Activated CD4-positive, alpha-beta memory T cell treated with anti-CD3 and anti-CD28 coated beads for 36 hours (primary cell): ENCODE data around the gene PUS1. TPM values are rescaled to one million over a fixed set of nuclear protein-coding genes. Genes with fewer than 3 reads are reported as not detected.

ENCODE experiments used
- CTCF ChIA-PET: fragments of 350-600 bp; sonication (Branson Sonifier 250); formaldehyde crosslinking; loops from one replicate; lab custom pipeline; 2021; ENCODE audit warnings: antibody characterized with exemption, inconsistent platforms; lab: Charles Lee
- POLR2A ChIA-PET: fragments of 350-600 bp; sonication (Branson Sonifier 250); formaldehyde crosslinking; loops from one replicate; lab custom pipeline; 2021; ENCODE audit warnings: antibody characterized with exemption; lab: Charles Lee
- DNase-seq: peaks from one replicate; pipeline ENCODE4 v3.0.0-alpha.2; 2020
- H3K27ac Mint-ChIP-seq: one replicate; pipeline ENCODE4 v1.8.0; 2021; ENCODE audit warnings: mixed read lengths
- H3K27me3 Mint-ChIP-seq: one replicate; pipeline ENCODE4 v1.8.0; 2021; ENCODE audit warnings: mixed read lengths
- H3K36me3 Mint-ChIP-seq: one replicate; pipeline ENCODE4 v1.8.0; 2021; ENCODE audit warnings: mixed read lengths
- H3K4me1 Mint-ChIP-seq: one replicate; pipeline ENCODE4 v1.8.0; 2021; ENCODE audit warnings: low read depth, mixed read lengths
- H3K4me3 Mint-ChIP-seq: one replicate; pipeline ENCODE4 v1.8.0; 2021; ENCODE audit warnings: mild to moderate bottlenecking, mixed read lengths
- H3K9me3 Mint-ChIP-seq: one replicate; pipeline ENCODE4 v1.8.0; 2021; ENCODE audit warnings: mixed read lengths
- intact Hi-C: fragments of 100-400 bp; cut with micrococcal nuclease; formaldehyde crosslinking; loops from one replicate; pipeline ENCODE4 v1.15.1; 2023
- total RNA-seq, 2 experiments: library from RNA; stranded (reverse); gene quantifications; one replicate each; pipeline ENCODE4 v1.2.3, GENCODE V29; 2021

PUS1 gene
- total RNA-seq, 2 experiments from 2014 or later = 48.6 to 53.9 TPM

- H3K27ac Mint-ChIP-seq = no peak overlapping the region
- no peaks in the 10 kb centered on the region for H3K4me1 Mint-ChIP-seq
- no peak for DNase-seq
- no peak overlapping the region for H3K4me3 Mint-ChIP-seq
- POLR2A ChIA-PET = interaction anchor here (0.6 to 0.7 kb wide), 2 partner anchors 11 to 18 kb away, joined by 3 to 4 read pairs; no protein-coding TSS in a partner anchor
- H3K9me3 Mint-ChIP-seq = no peaks in the 10 kb centered on the region
- peaks cover 2% of the 10 kb centered on the region for H3K36me3 Mint-ChIP-seq
- intact Hi-C loops = no loop called here
- CTCF ChIA-PET = no interaction called here
- no peaks in the 10 kb centered on the region for H3K27me3 Mint-ChIP-seq
Observed at GRCh38 chr12:131913666-131914065, 15.4 kb upstream of the PUS1 start.

GRCh38 chr12:131914179-131914702 lies 14.8 kb upstream of the PUS1 start:
- ChIA-PET POLR2A (no interaction called here), CTCF (no interaction called here)
- H3K9me3 Mint-ChIP-seq = no peaks in the 10 kb centered on the region
- no peak overlapping the region for H3K4me3 Mint-ChIP-seq
- no peaks in the 10 kb centered on the region for H3K4me1 Mint-ChIP-seq
- H3K27ac Mint-ChIP-seq = no peak overlapping the region
- intact Hi-C loops = no loop called here
- H3K27me3 Mint-ChIP-seq = no peaks in the 10 kb centered on the region
- no peak for DNase-seq
- H3K36me3 Mint-ChIP-seq = peaks cover 2% of the 10 kb centered on the region

GRCh38 chr12:131915000-131915689 lies 13.9 kb upstream of the PUS1 start:
- H3K36me3 Mint-ChIP-seq = peaks cover 2% of the 10 kb centered on the region
- H3K4me1 Mint-ChIP-seq = no peaks in the 10 kb centered on the region
- CTCF ChIA-PET = no interaction called here
- H3K9me3 Mint-ChIP-seq = no peaks in the 10 kb centered on the region
- DNase-seq = no peak
- H3K27ac Mint-ChIP-seq = no peak overlapping the region
- no peaks in the 10 kb centered on the region for H3K27me3 Mint-ChIP-seq
- POLR2A ChIA-PET = interaction anchor here (0.5 kb wide), 2 partner anchors 9 to 75 kb away, joined by 4 to 5 read pairs; no protein-coding TSS in a partner anchor
- no peak overlapping the region for H3K4me3 Mint-ChIP-seq
- intact Hi-C loops = no loop called here

DNA sequence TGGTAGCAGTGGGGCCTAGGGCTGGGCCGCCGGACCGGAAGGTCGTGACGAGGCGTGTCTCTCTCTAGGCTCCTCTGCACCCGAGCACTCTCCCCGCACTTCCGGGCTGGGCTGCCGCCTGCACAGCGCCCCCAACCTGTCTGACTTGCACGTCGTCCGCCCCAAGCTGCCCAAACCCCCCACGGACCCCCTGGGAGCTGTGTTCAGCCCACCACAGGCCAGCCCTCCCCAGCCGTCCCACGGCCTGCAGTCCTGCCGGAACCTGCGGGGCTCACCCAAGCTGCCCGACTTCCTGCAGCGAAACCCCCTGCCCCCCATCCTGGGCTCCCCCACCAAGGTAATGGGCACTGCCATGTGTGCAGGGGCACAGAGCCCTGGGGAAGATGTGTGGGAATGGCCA lies 13.3 kb upstream of the PUS1 start:
- no peak for DNase-seq
- Mint-ChIP-seq H3K27ac (no peak overlapping the region), H3K27me3 (no peaks in the 10 kb centered on the region), H3K4me1 (no peaks in the 10 kb centered on the region), H3K36me3 (peaks cover 2% of the 10 kb centered on the region), H3K4me3 (no peak overlapping the region), H3K9me3 (no peaks in the 10 kb centered on the region)
- POLR2A ChIA-PET = no interaction called here
- intact Hi-C loops = no loop called here
- CTCF ChIA-PET = no interaction called here

DNA sequence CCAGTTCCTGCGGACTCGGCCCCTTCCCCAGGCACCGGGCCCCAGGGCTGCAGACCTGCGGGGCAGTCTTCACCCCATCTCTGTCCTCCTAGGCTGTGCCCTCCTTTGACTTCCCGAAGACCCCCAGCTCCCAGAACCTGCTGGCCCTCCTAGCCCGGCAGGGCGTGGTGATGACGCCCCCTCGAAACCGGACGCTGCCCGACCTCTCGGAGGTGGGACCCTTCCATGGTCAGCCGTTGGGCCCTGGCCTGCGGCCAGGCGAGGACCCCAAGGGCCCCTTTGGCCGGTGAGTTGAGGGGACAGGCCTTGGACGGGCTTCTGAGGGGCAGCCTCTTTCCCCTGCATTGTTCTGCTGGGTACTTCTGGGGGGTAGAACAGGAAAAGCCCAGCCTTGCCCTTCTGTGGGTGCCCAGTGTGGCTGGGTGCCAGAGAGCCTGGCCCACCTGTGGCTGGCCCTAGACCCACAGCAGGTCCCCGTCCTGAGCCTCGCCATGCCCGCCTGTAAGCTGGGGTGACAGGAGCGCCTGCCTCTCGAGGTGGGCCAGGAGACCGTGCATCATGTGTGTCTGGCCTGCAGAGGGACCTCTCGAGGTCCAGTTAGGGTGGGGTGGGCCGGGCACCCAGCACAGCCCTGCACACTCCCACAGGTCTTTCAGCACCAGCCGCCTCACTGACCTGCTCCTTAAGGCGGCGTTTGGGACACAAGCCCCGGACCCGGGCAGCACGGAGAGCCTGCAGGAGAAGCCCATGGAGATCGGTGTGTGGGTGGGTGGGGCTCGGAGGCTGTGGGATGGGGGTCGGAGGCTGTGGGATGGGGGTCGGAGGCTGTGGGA lies 12.6 kb upstream of the PUS1 start:
- intact Hi-C loops = no loop called here
- Mint-ChIP-seq H3K36me3 (peaks cover 2% of the 10 kb centered on the region), H3K4me3 (no peak overlapping the region), H3K27me3 (no peaks in the 10 kb centered on the region), H3K4me1 (no peaks in the 10 kb centered on the region), H3K27ac (no peak overlapping the region), H3K9me3 (no peaks in the 10 kb centered on the region)
- ChIA-PET POLR2A (no interaction called here), CTCF (no interaction called here)
- DNase-seq = no peak

GRCh38 chr12:131917139-131917710 lies 11.9 kb upstream of the PUS1 start:
- Mint-ChIP-seq H3K9me3 (no peaks in the 10 kb centered on the region), H3K36me3 (peaks cover 2% of the 10 kb centered on the region)
- no peak for DNase-seq

DNA sequence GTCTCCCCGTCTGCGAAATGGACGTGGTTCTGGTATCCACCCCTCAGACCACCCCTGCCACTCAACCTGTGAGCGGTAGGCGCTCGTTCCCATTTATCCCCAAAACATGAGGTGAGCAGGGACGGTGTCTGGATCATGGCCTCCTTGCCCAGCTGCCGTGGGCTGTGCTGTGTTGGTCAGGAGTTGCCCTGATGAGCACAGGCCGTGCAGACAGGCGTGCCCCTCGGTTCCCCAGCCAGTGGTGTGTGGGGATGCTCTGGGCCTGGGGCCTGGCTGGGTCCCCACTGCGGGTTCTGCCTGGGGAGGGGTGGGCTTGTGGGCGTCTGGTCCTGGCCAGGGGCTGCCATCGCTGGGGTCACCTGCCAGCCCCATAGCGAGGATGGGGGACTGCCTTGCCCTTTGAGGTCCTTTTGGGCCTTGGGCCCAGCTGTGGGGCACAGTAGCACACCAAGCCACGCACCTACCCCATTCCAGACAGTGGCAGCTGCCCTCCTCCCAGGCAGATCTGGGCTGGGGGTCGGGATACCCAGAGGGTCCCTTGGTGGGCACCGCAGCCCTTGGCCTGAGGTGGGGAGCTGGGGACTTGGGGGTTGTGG lies 11.3 kb upstream of the PUS1 start:
- intact Hi-C loops = no loop called here
- Mint-ChIP-seq H3K4me3 (no peak overlapping the region), H3K4me1 (no peaks in the 10 kb centered on the region), H3K27ac (no peak overlapping the region), H3K9me3 (no peaks in the 10 kb centered on the region), H3K27me3 (no peaks in the 10 kb centered on the region), H3K36me3 (peaks cover 2% of the 10 kb centered on the region)
- no peak for DNase-seq
- ChIA-PET CTCF (no interaction called here), POLR2A (no interaction called here)

More at GRCh38 chr12:131917139-131917710, 11.9 kb upstream of the PUS1 start:
- Mint-ChIP-seq H3K27ac (no peak overlapping the region), H3K27me3 (no peaks in the 10 kb centered on the region), H3K4me3 (no peak overlapping the region), H3K4me1 (no peaks in the 10 kb centered on the region)
- ChIA-PET CTCF (no interaction called here), POLR2A (no interaction called here)
- intact Hi-C loops = no loop called here

- no peaks in the 10 kb centered on the region for H3K4me1 Mint-ChIP-seq
- no peaks in the 10 kb centered on the region for H3K9me3 Mint-ChIP-seq
- no peaks in the 10 kb centered on the region for H3K27me3 Mint-ChIP-seq
- peaks cover 2% of the 10 kb centered on the region for H3K36me3 Mint-ChIP-seq
- no peak overlapping the region for H3K27ac Mint-ChIP-seq
- POLR2A ChIA-PET = no interaction called here
- H3K4me3 Mint-ChIP-seq = no peak overlapping the region
- intact Hi-C loops = no loop called here
- CTCF ChIA-PET = no interaction called here
- no peak for DNase-seq
Observed at GRCh38 chr12:131918311-131919050, 10.6 kb upstream of the PUS1 start.

GRCh38 chr12:131919051-131919347 lies 10.1 kb upstream of the PUS1 start:
- Mint-ChIP-seq H3K36me3 (peaks cover 2% of the 10 kb centered on the region), H3K9me3 (no peaks in the 10 kb centered on the region), H3K27ac (no peak overlapping the region), H3K4me1 (no peaks in the 10 kb centered on the region), H3K4me3 (no peak overlapping the region), H3K27me3 (no peaks in the 10 kb centered on the region)
- ChIA-PET CTCF (no interaction called here), POLR2A (no interaction called here)
- DNase-seq = no peak
- intact Hi-C loops = no loop called here

GRCh38 chr12:131919366-131920156 lies 9.5 kb upstream of the PUS1 start:
- Mint-ChIP-seq H3K4me1 (peaks cover 2% of the 10 kb centered on the region), H3K27me3 (no peaks in the 10 kb centered on the region), H3K27ac (no peak overlapping the region), H3K9me3 (no peaks in the 10 kb centered on the region), H3K4me3 (no peak overlapping the region), H3K36me3 (peaks cover 2% of the 10 kb centered on the region)
- intact Hi-C loops = no loop called here
- no peak for DNase-seq
- CTCF ChIA-PET = no interaction called here
- POLR2A ChIA-PET = no interaction called here

GRCh38 chr12:131920157-131920508 lies 8.9 kb upstream of the PUS1 start:
- H3K27ac Mint-ChIP-seq = no peak overlapping the region
- no peak overlapping the region for H3K4me3 Mint-ChIP-seq
- H3K27me3 Mint-ChIP-seq = no peaks in the 10 kb centered on the region
- ChIA-PET POLR2A (no interaction called here), CTCF (no interaction called here)
- H3K36me3 Mint-ChIP-seq = no peaks in the 10 kb centered on the region
- peaks cover 2% of the 10 kb centered on the region for H3K4me1 Mint-ChIP-seq
- intact Hi-C loops = no loop called here
- no peak for DNase-seq
- H3K9me3 Mint-ChIP-seq = no peaks in the 10 kb centered on the region
